Hepatic stellate cell (primary cell): ENCODE measurements around the gene STK11.
"Not testable (repeated sequence)": the region's sequence is repeated elsewhere in the genome, so short reads cannot be mapped to it uniquely, and the experiment has no call there.

Experiments
- DNase-seq: peaks from one replicate; pipeline ENCODE4 v3.0.0; 2011; ENCODE audit warnings: low spot score

STK11 gene

GRCh38 chr19:1169411-1169791 lies 36.2 kb upstream of the STK11 start:
- DNase-seq = no peak

GRCh38 chr19:1169921-1170885 lies 35.4 kb upstream of the STK11 start:
- no peak for DNase-seq

GRCh38 chr19:1170938-1171754 lies 34.4 kb upstream of the STK11 start:
- DNase-seq = no peak

- DNase-seq = no peak
These were observed 33.7 kb upstream of the STK11 start for GRCh38 chr19:1171755-1172352.

GRCh38 chr19:1172353-1173158 lies 33.0 kb upstream of the STK11 start:
- peak; percentile 78 for DNase-seq

GRCh38 chr19:1173159-1173844 lies 32.3 kb upstream of the STK11 start:
- DNase-seq = no peak

GRCh38 chr19:1173845-1174809 lies 31.5 kb upstream of the STK11 start, which contains the start of gene SBNO2:
SBNO2 (minus strand) TSS chr19:1174268; CDS start chr19:1154276, 19,992 bp downstream.
- peak; percentile 95 for DNase-seq

GRCh38 chr19:1177322-1178114 lies 28.1 kb upstream of the STK11 start:
- DNase-seq = peak; percentile 97

GRCh38 chr19:1181606-1182005 lies 24.0 kb upstream of the STK11 start:
- DNase-seq = no peak

GRCh38 chr19:1182068-1182467 lies 23.5 kb upstream of the STK11 start:
- DNase-seq = no peak

GRCh38 chr19:1182727-1183126 lies 22.9 kb upstream of the STK11 start:
- no peak for DNase-seq

GRCh38 chr19:1183543-1184172 lies 21.9 kb upstream of the STK11 start:
- DNase-seq = no peak

- no peak for DNase-seq
These were observed 16.2 kb upstream of the STK11 start for GRCh38 chr19:1189419-1189818.

- no peak for DNase-seq
These were observed 6.0 kb upstream of the STK11 start for GRCh38 chr19:1199531-1199930.

GRCh38 chr19:1200614-1201013 lies 5.0 kb upstream of the STK11 start:
- not testable (repeated sequence) for DNase-seq

- DNase-seq = no peak
These were observed 729 bp downstream of the STK11 start for GRCh38 chr19:1206150-1206863.

- DNase-seq = no peak
These were observed 1.4 kb downstream of the STK11 start for GRCh38 chr19:1206864-1207450.
